Astrocyte (in vitro differentiated cells and primary cell): ENCODE results near the gene EML6.

ENCODE experiments used
- EZH2 ChIP-seq: IDR thresholded peaks from 2 replicates; pipeline ENCODE4 v1.6.1; 2012; ENCODE audit warnings: mild to moderate bottlenecking, low read length, inconsistent platforms; ENCODE audit not compliant: insufficient read depth
- TF ChIP-seq, protein P1 (sequence below): IDR thresholded peaks from 2 replicates; pipeline ENCODE4 v1.5.1; 2011; ENCODE audit warnings: low read depth, mild to moderate bottlenecking, inconsistent platforms, low read length, moderate library complexity; ENCODE audit not compliant: insufficient read depth

DNA sequence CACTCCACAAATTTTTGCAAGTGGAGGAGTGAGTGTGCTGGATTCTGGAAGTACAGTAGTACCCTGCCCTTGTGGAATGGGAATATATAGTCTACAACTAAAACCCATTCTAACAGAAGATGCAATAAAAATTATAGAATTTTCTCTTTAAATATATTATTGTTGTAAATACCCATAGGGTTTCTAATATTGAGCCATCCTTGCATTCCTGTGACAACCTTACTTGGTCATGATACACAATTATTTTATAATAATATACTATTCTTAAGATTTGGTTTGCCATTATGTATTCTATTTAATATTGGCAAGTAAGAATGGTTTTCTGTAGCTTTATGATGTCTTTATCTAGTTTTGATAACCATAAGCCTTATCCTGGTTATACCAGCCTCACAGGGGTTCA lies 52.2 kb downstream of the EML6 start:
- TF ChIP-seq, protein P1, sequence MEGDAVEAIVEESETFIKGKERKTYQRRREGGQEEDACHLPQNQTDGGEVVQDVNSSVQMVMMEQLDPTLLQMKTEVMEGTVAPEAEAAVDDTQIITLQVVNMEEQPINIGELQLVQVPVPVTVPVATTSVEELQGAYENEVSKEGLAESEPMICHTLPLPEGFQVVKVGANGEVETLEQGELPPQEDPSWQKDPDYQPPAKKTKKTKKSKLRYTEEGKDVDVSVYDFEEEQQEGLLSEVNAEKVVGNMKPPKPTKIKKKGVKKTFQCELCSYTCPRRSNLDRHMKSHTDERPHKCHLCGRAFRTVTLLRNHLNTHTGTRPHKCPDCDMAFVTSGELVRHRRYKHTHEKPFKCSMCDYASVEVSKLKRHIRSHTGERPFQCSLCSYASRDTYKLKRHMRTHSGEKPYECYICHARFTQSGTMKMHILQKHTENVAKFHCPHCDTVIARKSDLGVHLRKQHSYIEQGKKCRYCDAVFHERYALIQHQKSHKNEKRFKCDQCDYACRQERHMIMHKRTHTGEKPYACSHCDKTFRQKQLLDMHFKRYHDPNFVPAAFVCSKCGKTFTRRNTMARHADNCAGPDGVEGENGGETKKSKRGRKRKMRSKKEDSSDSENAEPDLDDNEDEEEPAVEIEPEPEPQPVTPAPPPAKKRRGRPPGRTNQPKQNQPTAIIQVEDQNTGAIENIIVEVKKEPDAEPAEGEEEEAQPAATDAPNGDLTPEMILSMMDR: no peak
- TF ChIP-seq EZH2: no peak
